A549 (cell line): ENCODE results near the gene SUPT3H. TPM values are rescaled to one million over a fixed set of nuclear protein-coding genes. Genes with fewer than 3 reads are reported as not detected.

ENCODE experiments used
- ATAC-seq, 2 experiments: fragments of 200-7000 bp in 1 of 2; fragments of >200 bp in 1 of 2; cut with Nextera tagmentation in 1 of 2; cut with Tn5 transposase in 1 of 2; 3 replicates each; pipeline versions ENCODE4 v1.8.0 to v1.9.1; 2018 to 2020; ENCODE audit warnings: mild to moderate bottlenecking in 1 of 2, moderate library complexity in 1 of 2
- CTCF ChIA-PET: fragments of 300-600 bp; sonication (Branson Sonifier 250); formaldehyde crosslinking; extraction: SDS; loops from one replicate; lab custom pipeline; 2021; ENCODE audit warnings: antibody characterized with exemption, inconsistent platforms; lab: Yijun Ruan, JAX
- POLR2A ChIA-PET: fragments of 350-600 bp; formaldehyde crosslinking; extraction: SDS; loops from one replicate; lab custom pipeline; 2021; ENCODE audit warnings: antibody characterized with exemption, inconsistent platforms; lab: Yijun Ruan, JAX
- DNase-seq, 2 experiments: peaks; one replicate each; pipeline versions ENCODE4 v3.0.0 to v3.0.0-alpha.2; 2011 to 2016; ENCODE audit warnings: low read depth in 1 of 2, low spot score in 1 of 2
- FAIRE-seq: peaks from 2 replicates; lab custom pipeline; 2011; peaks lifted over from hg19 to GRCh38; lab: Jason Lieb, UNC
- H3K27ac ChIP-seq, 2 experiments: fragments of >200 bp; sonication (Bioruptor Twin); formaldehyde crosslinking; 3 replicates each; pipeline ENCODE4 v1.5.1; 2016 to 2017
- H3K4me1 ChIP-seq: fragments of >200 bp; sonication (Bioruptor Twin); formaldehyde crosslinking; 3 replicates; pipeline ENCODE4 v1.6.1; 2016
- H3K4me2 ChIP-seq: fragments of >200 bp; sonication (Bioruptor Twin); formaldehyde crosslinking; 3 replicates; pipeline ENCODE4 v1.6.1; 2016
- H3K4me3 ChIP-seq: fragments of >200 bp; sonication (Bioruptor Twin); formaldehyde crosslinking; 3 replicates; pipeline ENCODE4 v1.5.1; 2016
- H3K9me3 ChIP-seq: fragments of >200 bp; sonication (Bioruptor Twin); formaldehyde crosslinking; 3 replicates; pipeline ENCODE4 v1.6.1; 2016
- CEBPB ChIP-seq, 2 experiments: fragments of >200 bp in 1 of 2; sonication (Bioruptor Twin) in 1 of 2; formaldehyde crosslinking in 1 of 2; IDR thresholded peaks; 2 replicates each; pipeline ENCODE4 v1.6.1; 2012 to 2016
- CHD4 ChIP-seq: fragments of 200-600 bp; sonication (generic); IDR thresholded peaks from 2 replicates; pipeline ENCODE4 v1.6.1; 2016; ENCODE audit warnings: antibody characterized with exemption, mild to moderate bottlenecking, borderline replicate concordance
- EHMT2 ChIP-seq: fragments of 200-600 bp; sonication (generic); IDR thresholded peaks from 2 replicates; pipeline ENCODE4 v1.6.1; 2016; ENCODE audit warnings: antibody characterized with exemption, low read depth, mild to moderate bottlenecking, moderate library complexity
- ESRRA ChIP-seq: fragments of 150-350 bp; IDR thresholded peaks from 2 replicates; pipeline ENCODE4 v1.6.1; 2014; ENCODE audit warnings: mild to moderate bottlenecking, low read length, borderline replicate concordance
- FOSB ChIP-seq: fragments of 250-450 bp; sonication (Bioruptor Pico); IDR thresholded peaks from 2 replicates; pipeline ENCODE4 v1.5.0; 2020; ENCODE audit warnings: mild to moderate bottlenecking, moderate library complexity
- FOSL2 ChIP-seq, 2 experiments: fragments of 450-650 bp in 1 of 2; fragments of >200 bp in 1 of 2; sonication (Bioruptor Twin) in 1 of 2; formaldehyde crosslinking; IDR thresholded peaks; 2 replicates each; pipeline versions ENCODE4 v1.5.0 to v1.6.1; 2016 to 2020; ENCODE audit warnings: mild to moderate bottlenecking in 1 of 2, moderate library complexity in 1 of 2
- HOXA7 ChIP-seq: fragments of 250-450 bp; sonication (Bioruptor Pico); IDR thresholded peaks from 2 replicates; pipeline ENCODE4 v1.5.0; 2020; ENCODE audit warnings: mild to moderate bottlenecking, moderate library complexity
- HOXB13 ChIP-seq: fragments of 250-450 bp; sonication (Bioruptor Pico); IDR thresholded peaks from 2 replicates; pipeline ENCODE4 v1.5.0; 2020; ENCODE audit warnings: low read depth, mild to moderate bottlenecking, moderate library complexity
- NPAS2 ChIP-seq: fragments of 250-450 bp; sonication (Bioruptor Pico); IDR thresholded peaks from 2 replicates; pipeline ENCODE4 v1.8.0; 2022; ENCODE audit warnings: mild to moderate bottlenecking, moderate library complexity, borderline replicate concordance
- POLR2AphosphoS2 ChIP-seq: conservative IDR thresholded peaks from 2 replicates; pipeline ENCODE4 v1.6.1; 2012; ENCODE audit warnings: low read length, improper control_type of control experiment, inconsistent platforms
- RNF2 ChIP-seq: fragments of 200-600 bp; sonication (generic); IDR thresholded peaks from 2 replicates; pipeline ENCODE4 v1.6.1; 2016; ENCODE audit warnings: low read depth, mild to moderate bottlenecking, antibody characterized with exemption, moderate library complexity, borderline replicate concordance
- TFCP2L1 ChIP-seq: fragments of 250-450 bp; sonication (Bioruptor Pico); IDR thresholded peaks from 2 replicates; pipeline ENCODE4 v1.5.0; 2021; ENCODE audit warnings: mild to moderate bottlenecking
- ZC3H11A ChIP-seq: fragments of 450-650 bp; IDR thresholded peaks from 2 replicates; pipeline ENCODE4 v1.6.1; 2014; ENCODE audit warnings: antibody characterized with exemption, mild to moderate bottlenecking
- ZFP36 ChIP-seq: fragments of 450-650 bp; IDR thresholded peaks from 2 replicates; pipeline ENCODE4 v1.6.1; 2014; ENCODE audit warnings: borderline replicate concordance; ENCODE audit not compliant: partially characterized antibody
- WGBS: methylation state at CpG from one replicate; pipeline ENCODE4 v1.1.6; 2017; ENCODE audit errors: missing lambda C conversion rate; 5-methylcytosine and 5-hydroxymethylcytosine counted together
- polyA plus RNA-seq, 4 experiments: library from polyadenylated mRNA; depleted of rRNA in 3 of 4; stranded (reverse); fragments of >200 nt; fragmentation: RNase III in 1 of 4; extraction: RNeasy Plus Mini Kit Qiagen cat#74134 plus additional on column Dnase treatment in 1 of 4; gene quantifications; 2 replicates in 3 of 4; 3 replicates in 1 of 4; pipeline ENCODE4 v1.2.3, GENCODE V29; 2011 to 2017
- TF ChIP-seq, protein P1 (sequence below): fragments of >200 bp; sonication (Bioruptor Twin); formaldehyde crosslinking; IDR thresholded peaks from 3 replicates; pipeline ENCODE4 v1.5.1; 2016
- TF ChIP-seq, protein P2 (sequence below): IDR thresholded peaks from 2 replicates; pipeline ENCODE4 v1.6.1; 2012
- TF ChIP-seq, protein P3 (sequence below): fragments of 250-450 bp; sonication (Bioruptor Pico); IDR thresholded peaks from 2 replicates; pipeline ENCODE4 v1.5.0; 2020; ENCODE audit warnings: low read depth, mild to moderate bottlenecking, moderate library complexity
- TF ChIP-seq, protein P4 (sequence below): fragments of >200 bp; sonication (Bioruptor Twin); formaldehyde crosslinking; IDR thresholded peaks from 3 replicates; pipeline ENCODE4 v1.6.1; 2016
- TF ChIP-seq, protein P5 (sequence below): fragments of 200-600 bp; sonication (generic); IDR thresholded peaks from 2 replicates; pipeline ENCODE4 v1.6.1; 2016; ENCODE audit warnings: antibody characterized with exemption, mild to moderate bottlenecking, moderate library complexity
- TF ChIP-seq, protein P6 (sequence below): fragments of 450-650 bp; IDR thresholded peaks from 2 replicates; pipeline ENCODE4 v1.6.1; 2014; ENCODE audit warnings: antibody characterized with exemption

The SUPT3H gene
- polyA plus RNA-seq, 2 of the 4 experiments (the other 2 are of a cell fraction): 4.3 to 6.2 TPM

DNA sequence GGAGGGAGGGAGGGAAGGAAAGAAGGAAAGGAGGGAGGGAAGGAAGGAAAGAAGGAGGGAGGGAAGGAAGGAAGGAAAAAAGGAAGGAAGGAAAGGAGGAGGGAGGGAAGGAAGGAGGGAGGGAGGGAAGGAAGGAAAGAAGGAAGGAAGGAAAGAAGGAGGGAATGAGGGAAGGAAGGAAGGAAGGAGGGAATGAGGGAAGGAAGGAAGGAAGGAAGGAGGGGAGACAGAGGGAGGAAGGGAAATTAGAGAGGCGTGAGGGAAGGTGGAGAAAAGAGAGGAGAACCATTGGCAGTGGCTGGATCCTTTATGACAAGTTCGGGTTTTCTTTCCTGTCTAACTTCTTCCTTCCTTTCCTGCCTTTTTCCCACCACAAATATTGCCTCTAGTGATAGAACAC, 22.3 kb upstream of the SUPT3H start (continued):
- TF ChIP-seq, protein P1, sequence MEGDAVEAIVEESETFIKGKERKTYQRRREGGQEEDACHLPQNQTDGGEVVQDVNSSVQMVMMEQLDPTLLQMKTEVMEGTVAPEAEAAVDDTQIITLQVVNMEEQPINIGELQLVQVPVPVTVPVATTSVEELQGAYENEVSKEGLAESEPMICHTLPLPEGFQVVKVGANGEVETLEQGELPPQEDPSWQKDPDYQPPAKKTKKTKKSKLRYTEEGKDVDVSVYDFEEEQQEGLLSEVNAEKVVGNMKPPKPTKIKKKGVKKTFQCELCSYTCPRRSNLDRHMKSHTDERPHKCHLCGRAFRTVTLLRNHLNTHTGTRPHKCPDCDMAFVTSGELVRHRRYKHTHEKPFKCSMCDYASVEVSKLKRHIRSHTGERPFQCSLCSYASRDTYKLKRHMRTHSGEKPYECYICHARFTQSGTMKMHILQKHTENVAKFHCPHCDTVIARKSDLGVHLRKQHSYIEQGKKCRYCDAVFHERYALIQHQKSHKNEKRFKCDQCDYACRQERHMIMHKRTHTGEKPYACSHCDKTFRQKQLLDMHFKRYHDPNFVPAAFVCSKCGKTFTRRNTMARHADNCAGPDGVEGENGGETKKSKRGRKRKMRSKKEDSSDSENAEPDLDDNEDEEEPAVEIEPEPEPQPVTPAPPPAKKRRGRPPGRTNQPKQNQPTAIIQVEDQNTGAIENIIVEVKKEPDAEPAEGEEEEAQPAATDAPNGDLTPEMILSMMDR: no peak
- no peak for TF ChIP-seq NPAS2 (CRISPR knock-in tag)
- TF ChIP-seq, all 56 proteins: peak for 0

DNA sequence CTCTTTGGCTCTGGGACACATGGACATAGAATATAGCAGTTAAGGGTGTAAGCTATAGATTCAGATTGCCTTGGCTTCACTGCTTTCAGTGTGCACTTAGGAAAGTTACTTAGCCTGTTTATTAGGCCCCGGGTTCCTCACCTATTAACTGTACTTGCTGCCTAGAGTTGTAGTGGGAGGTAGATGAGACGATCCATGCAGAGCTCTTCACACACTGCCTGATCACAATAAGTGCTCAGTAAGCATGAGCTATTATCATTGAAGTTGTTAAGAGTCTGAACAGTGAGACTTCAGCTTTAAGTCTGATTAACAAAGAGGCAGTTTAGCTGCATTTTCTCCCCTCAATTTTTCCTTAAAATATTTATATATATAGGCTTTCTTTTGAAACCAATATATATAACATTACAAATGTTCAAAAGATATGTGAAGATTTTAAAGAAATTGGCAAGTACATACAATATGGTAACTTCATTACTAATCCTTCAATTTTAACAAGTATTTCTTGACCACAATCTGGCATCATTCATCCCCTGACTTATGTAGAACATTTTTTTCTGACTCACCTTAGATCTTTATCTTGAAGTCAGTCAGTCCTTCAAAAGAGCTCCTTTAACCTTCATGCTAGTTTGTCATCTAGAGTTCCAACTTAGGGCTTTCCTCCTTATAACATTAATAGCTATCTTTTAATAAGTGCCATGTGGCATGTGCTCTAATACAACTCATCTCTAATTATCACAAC, 20.5 kb upstream of the SUPT3H start:
- POLR2A ChIA-PET: no interaction called here
- FAIRE-seq: no peak
- DNase-seq: no peak
- TF ChIP-seq POLR2AphosphoS2 (no peak), FOSB (CRISPR knock-in tag) (no peak), RNF2 (no peak), HOXB13 (CRISPR knock-in tag) (no peak), ZFP36 (no peak), CEBPB (IDR thresholded peaks at IDR 0.05) (no peak), ESRRA (no peak), TFCP2L1 (CRISPR knock-in tag) (no peak), ZC3H11A (no peak), EHMT2 (no peak), CHD4 (no peak), FOSL2 (IDR thresholded peaks at IDR 0.05) (no peak), FOSL2 (CRISPR knock-in tag; IDR thresholded peaks at IDR 0.05) (no peak), HOXA7 (CRISPR knock-in tag) (no peak)
- TF ChIP-seq, protein P1: no peak
- TF ChIP-seq, protein P2, sequence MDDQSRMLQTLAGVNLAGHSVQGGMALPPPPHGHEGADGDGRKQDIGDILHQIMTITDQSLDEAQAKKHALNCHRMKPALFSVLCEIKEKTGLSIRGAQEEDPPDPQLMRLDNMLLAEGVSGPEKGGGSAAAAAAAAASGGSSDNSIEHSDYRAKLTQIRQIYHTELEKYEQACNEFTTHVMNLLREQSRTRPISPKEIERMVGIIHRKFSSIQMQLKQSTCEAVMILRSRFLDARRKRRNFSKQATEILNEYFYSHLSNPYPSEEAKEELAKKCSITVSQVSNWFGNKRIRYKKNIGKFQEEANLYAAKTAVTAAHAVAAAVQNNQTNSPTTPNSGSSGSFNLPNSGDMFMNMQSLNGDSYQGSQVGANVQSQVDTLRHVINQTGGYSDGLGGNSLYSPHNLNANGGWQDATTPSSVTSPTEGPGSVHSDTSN: no peak
- TF ChIP-seq, protein P3, sequence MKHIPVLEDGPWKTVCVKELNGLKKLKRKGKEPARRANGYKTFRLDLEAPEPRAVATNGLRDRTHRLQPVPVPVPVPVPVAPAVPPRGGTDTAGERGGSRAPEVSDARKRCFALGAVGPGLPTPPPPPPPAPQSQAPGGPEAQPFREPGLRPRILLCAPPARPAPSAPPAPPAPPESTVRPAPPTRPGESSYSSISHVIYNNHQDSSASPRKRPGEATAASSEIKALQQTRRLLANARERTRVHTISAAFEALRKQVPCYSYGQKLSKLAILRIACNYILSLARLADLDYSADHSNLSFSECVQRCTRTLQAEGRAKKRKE (CRISPR knock-in tag): no peak
- TF ChIP-seq, protein P4, sequence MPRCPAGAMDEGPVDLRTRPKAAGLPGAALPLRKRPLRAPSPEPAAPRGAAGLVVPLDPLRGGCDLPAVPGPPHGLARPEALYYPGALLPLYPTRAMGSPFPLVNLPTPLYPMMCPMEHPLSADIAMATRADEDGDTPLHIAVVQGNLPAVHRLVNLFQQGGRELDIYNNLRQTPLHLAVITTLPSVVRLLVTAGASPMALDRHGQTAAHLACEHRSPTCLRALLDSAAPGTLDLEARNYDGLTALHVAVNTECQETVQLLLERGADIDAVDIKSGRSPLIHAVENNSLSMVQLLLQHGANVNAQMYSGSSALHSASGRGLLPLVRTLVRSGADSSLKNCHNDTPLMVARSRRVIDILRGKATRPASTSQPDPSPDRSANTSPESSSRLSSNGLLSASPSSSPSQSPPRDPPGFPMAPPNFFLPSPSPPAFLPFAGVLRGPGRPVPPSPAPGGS: no peak
- TF ChIP-seq, protein P5, sequence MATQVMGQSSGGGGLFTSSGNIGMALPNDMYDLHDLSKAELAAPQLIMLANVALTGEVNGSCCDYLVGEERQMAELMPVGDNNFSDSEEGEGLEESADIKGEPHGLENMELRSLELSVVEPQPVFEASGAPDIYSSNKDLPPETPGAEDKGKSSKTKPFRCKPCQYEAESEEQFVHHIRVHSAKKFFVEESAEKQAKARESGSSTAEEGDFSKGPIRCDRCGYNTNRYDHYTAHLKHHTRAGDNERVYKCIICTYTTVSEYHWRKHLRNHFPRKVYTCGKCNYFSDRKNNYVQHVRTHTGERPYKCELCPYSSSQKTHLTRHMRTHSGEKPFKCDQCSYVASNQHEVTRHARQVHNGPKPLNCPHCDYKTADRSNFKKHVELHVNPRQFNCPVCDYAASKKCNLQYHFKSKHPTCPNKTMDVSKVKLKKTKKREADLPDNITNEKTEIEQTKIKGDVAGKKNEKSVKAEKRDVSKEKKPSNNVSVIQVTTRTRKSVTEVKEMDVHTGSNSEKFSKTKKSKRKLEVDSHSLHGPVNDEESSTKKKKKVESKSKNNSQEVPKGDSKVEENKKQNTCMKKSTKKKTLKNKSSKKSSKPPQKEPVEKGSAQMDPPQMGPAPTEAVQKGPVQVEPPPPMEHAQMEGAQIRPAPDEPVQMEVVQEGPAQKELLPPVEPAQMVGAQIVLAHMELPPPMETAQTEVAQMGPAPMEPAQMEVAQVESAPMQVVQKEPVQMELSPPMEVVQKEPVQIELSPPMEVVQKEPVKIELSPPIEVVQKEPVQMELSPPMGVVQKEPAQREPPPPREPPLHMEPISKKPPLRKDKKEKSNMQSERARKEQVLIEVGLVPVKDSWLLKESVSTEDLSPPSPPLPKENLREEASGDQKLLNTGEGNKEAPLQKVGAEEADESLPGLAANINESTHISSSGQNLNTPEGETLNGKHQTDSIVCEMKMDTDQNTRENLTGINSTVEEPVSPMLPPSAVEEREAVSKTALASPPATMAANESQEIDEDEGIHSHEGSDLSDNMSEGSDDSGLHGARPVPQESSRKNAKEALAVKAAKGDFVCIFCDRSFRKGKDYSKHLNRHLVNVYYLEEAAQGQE: no peak
- TF ChIP-seq, protein P6, sequence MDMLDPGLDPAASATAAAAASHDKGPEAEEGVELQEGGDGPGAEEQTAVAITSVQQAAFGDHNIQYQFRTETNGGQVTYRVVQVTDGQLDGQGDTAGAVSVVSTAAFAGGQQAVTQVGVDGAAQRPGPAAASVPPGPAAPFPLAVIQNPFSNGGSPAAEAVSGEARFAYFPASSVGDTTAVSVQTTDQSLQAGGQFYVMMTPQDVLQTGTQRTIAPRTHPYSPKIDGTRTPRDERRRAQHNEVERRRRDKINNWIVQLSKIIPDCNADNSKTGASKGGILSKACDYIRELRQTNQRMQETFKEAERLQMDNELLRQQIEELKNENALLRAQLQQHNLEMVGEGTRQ: no peak
- H3K4me1 ChIP-seq: no peaks in the 10 kb centered on the region
- WGBS: 12% methylated on average over 2 of the region's 2 CpGs
- no peak for ATAC-seq
- H3K9me3 ChIP-seq: no peaks in the 10 kb centered on the region
- H3K4me2 ChIP-seq: no peak overlapping the region
- CTCF ChIA-PET: interaction anchor here (1.2 to 1.4 kb wide), 2 partner anchors 316 to 923 kb away, joined by 3 to 4 read pairs; no protein-coding TSS in a partner anchor
- H3K4me3 ChIP-seq: no peak overlapping the region
- H3K27ac ChIP-seq: no peak overlapping the region
